ENCODE measurements around the gene BACH2.

DNA sequence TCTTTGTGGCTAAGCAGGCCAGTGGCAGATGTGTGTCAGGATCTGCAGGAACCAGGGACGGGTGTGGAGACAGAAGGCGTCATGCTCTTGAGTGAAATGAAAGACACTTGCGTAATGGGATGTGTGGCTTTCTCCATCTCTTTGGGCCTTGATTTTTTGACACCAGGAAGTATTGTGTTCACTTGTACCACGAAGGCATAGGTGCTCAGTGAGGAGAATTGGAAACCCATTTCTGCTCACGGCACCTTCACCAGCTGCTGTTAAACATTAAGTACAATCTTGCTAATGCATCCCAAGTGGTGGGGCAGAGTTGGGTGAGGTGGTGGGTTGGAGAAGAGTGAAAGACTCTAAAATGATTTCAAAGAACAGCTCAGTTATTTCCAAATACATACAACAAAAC is 372.4 kb downstream of the BACH2 start:
- TF ChIP-seq JUNB (IDR thresholded peaks at IDR 0.05; ENCODE audit: unreplicated experiment) (no peak), POLR2AphosphoS5 (IDR thresholded peaks at IDR 0.05; ENCODE audit: low read depth) (no peak), EZH2 (IDR thresholded peaks at IDR 0.05; ENCODE audit: low read depth, unreplicated experiment) (no peak), EZH2phosphoT487 (IDR thresholded peaks at IDR 0.05; ENCODE audit: unreplicated experiment) (no peak), CREB1 (CRISPR knock-in tag; IDR thresholded peaks at IDR 0.05; ENCODE audit: low read depth) (no peak), STAT1 (IDR thresholded peaks at IDR 0.05; ENCODE audit: unreplicated experiment) (no peak), ZNF331 (CRISPR knock-in tag; IDR thresholded peaks at IDR 0.05; ENCODE audit: low read depth) (no peak), NANOG (IDR thresholded peaks at IDR 0.05; ENCODE audit: borderline replicate concordance) (no peak)
- TF ChIP-seq, protein P1, sequence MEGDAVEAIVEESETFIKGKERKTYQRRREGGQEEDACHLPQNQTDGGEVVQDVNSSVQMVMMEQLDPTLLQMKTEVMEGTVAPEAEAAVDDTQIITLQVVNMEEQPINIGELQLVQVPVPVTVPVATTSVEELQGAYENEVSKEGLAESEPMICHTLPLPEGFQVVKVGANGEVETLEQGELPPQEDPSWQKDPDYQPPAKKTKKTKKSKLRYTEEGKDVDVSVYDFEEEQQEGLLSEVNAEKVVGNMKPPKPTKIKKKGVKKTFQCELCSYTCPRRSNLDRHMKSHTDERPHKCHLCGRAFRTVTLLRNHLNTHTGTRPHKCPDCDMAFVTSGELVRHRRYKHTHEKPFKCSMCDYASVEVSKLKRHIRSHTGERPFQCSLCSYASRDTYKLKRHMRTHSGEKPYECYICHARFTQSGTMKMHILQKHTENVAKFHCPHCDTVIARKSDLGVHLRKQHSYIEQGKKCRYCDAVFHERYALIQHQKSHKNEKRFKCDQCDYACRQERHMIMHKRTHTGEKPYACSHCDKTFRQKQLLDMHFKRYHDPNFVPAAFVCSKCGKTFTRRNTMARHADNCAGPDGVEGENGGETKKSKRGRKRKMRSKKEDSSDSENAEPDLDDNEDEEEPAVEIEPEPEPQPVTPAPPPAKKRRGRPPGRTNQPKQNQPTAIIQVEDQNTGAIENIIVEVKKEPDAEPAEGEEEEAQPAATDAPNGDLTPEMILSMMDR (conservative IDR thresholded peaks at IDR 0.05; ENCODE audit: low read depth in 2 of 2): no peak
- TF ChIP-seq, protein P2, sequence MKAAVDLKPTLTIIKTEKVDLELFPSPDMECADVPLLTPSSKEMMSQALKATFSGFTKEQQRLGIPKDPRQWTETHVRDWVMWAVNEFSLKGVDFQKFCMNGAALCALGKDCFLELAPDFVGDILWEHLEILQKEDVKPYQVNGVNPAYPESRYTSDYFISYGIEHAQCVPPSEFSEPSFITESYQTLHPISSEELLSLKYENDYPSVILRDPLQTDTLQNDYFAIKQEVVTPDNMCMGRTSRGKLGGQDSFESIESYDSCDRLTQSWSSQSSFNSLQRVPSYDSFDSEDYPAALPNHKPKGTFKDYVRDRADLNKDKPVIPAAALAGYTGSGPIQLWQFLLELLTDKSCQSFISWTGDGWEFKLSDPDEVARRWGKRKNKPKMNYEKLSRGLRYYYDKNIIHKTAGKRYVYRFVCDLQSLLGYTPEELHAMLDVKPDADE (IDR thresholded peaks at IDR 0.05): no peak
- TF ChIP-seq, protein P3, sequence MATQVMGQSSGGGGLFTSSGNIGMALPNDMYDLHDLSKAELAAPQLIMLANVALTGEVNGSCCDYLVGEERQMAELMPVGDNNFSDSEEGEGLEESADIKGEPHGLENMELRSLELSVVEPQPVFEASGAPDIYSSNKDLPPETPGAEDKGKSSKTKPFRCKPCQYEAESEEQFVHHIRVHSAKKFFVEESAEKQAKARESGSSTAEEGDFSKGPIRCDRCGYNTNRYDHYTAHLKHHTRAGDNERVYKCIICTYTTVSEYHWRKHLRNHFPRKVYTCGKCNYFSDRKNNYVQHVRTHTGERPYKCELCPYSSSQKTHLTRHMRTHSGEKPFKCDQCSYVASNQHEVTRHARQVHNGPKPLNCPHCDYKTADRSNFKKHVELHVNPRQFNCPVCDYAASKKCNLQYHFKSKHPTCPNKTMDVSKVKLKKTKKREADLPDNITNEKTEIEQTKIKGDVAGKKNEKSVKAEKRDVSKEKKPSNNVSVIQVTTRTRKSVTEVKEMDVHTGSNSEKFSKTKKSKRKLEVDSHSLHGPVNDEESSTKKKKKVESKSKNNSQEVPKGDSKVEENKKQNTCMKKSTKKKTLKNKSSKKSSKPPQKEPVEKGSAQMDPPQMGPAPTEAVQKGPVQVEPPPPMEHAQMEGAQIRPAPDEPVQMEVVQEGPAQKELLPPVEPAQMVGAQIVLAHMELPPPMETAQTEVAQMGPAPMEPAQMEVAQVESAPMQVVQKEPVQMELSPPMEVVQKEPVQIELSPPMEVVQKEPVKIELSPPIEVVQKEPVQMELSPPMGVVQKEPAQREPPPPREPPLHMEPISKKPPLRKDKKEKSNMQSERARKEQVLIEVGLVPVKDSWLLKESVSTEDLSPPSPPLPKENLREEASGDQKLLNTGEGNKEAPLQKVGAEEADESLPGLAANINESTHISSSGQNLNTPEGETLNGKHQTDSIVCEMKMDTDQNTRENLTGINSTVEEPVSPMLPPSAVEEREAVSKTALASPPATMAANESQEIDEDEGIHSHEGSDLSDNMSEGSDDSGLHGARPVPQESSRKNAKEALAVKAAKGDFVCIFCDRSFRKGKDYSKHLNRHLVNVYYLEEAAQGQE (IDR thresholded peaks at IDR 0.05; ENCODE audit: unreplicated experiment): no peak
- TF ChIP-seq, protein P4, sequence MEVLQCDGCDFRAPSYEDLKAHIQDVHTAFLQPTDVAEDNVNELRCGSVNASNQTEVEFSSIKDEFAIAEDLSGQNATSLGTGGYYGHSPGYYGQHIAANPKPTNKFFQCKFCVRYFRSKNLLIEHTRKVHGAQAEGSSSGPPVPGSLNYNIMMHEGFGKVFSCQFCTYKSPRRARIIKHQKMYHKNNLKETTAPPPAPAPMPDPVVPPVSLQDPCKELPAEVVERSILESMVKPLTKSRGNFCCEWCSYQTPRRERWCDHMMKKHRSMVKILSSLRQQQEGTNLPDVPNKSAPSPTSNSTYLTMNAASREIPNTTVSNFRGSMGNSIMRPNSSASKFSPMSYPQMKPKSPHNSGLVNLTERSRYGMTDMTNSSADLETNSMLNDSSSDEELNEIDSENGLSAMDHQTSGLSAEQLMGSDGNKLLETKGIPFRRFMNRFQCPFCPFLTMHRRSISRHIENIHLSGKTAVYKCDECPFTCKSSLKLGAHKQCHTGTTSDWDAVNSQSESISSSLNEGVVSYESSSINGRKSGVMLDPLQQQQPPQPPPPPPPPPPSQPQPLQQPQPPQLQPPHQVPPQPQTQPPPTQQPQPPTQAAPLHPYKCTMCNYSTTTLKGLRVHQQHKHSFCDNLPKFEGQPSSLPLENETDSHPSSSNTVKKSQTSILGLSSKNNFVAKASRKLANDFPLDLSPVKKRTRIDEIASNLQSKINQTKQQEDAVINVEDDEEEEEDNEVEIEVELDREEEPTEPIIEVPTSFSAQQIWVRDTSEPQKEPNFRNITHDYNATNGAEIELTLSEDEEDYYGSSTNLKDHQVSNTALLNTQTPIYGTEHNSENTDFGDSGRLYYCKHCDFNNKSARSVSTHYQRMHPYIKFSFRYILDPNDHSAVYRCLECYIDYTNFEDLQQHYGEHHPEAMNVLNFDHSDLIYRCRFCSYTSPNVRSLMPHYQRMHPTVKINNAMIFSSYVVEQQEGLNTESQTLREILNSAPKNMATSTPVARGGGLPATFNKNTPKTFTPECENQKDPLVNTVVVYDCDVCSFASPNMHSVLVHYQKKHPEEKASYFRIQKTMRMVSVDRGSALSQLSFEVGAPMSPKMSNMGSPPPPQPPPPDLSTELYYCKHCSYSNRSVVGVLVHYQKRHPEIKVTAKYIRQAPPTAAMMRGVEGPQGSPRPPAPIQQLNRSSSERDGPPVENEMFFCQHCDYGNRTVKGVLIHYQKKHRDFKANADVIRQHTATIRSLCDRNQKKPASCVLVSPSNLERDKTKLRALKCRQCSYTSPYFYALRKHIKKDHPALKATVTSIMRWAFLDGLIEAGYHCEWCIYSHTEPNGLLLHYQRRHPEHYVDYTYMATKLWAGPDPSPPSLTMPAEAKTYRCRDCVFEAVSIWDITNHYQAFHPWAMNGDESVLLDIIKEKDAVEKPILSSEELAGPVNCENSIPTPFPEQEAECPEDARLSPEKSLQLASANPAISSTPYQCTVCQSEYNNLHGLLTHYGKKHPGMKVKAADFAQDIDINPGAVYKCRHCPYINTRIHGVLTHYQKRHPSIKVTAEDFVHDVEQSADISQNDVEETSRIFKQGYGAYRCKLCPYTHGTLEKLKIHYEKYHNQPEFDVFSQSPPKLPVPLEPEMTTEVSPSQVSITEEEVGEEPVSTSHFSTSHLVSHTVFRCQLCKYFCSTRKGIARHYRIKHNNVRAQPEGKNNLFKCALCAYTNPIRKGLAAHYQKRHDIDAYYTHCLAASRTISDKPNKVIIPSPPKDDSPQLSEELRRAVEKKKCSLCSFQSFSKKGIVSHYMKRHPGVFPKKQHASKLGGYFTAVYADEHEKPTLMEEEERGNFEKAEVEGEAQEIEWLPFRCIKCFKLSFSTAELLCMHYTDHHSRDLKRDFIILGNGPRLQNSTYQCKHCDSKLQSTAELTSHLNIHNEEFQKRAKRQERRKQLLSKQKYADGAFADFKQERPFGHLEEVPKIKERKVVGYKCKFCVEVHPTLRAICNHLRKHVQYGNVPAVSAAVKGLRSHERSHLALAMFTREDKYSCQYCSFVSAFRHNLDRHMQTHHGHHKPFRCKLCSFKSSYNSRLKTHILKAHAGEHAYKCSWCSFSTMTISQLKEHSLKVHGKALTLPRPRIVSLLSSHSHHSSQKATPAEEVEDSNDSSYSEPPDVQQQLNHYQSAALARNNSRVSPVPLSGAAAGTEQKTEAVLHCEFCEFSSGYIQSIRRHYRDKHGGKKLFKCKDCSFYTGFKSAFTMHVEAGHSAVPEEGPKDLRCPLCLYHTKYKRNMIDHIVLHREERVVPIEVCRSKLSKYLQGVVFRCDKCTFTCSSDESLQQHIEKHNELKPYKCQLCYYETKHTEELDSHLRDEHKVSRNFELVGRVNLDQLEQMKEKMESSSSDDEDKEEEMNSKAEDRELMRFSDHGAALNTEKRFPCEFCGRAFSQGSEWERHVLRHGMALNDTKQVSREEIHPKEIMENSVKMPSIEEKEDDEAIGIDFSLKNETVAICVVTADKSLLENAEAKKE (CRISPR knock-in tag; IDR thresholded peaks at IDR 0.05): no peak

All from GM23338 (cell line).